BJ (cell line): ENCODE measurements around the gene FZR1. TPM values are rescaled to one million over a fixed set of nuclear protein-coding genes. Genes with fewer than 3 reads are reported as not detected.

Source experiments
- CTCF ChIA-PET: fragments of 350-600 bp; formaldehyde crosslinking; extraction: SDS; loops from one replicate; lab custom pipeline; 2021; ENCODE audit warnings: antibody characterized with exemption, inconsistent platforms; lab: Yijun Ruan, JAX
- POLR2A ChIA-PET: fragments of 300-600 bp; sonication (Branson Sonifier 250); formaldehyde crosslinking; extraction: SDS; loops from one replicate; lab custom pipeline; 2021; ENCODE audit warnings: antibody characterized with exemption; lab: Charles Lee
- DNase-seq: peaks from one replicate; pipeline ENCODE4 v3.0.0-alpha.2; 2011; ENCODE audit warnings: low read depth
- H3K27me3 ChIP-seq: 2 replicates; pipeline ENCODE4 v1.6.0; 2011; ENCODE audit warnings: low read length; ENCODE audit not compliant: control insufficient read depth, insufficient read depth
- H3K36me3 ChIP-seq: 2 replicates; pipeline ENCODE4 v1.5.1; 2011; ENCODE audit warnings: low read length; ENCODE audit not compliant: control insufficient read depth, insufficient read depth
- H3K4me3 ChIP-seq: 2 replicates; pipeline ENCODE4 v1.5.1; 2011; ENCODE audit warnings: low read depth, mild to moderate bottlenecking, control low read depth, low read length
- CTCF ChIP-seq: IDR thresholded peaks from 2 replicates; pipeline ENCODE4 v1.5.1; 2011; ENCODE audit warnings: low read depth, mild to moderate bottlenecking, control low read depth, inconsistent platforms, low read length, moderate library complexity; ENCODE audit not compliant: insufficient read depth
- polyA minus RNA-seq: library from RNA; depleted of rRNA, polyadenylated mRNA; stranded (reverse); fragments of >200 nt; gene quantifications from 2 replicates; pipeline ENCODE4 v1.2.3, GENCODE V29; 2011; rRNA and poly(A)+ RNA removed
- polyA plus RNA-seq: library from polyadenylated mRNA; depleted of rRNA; stranded (reverse); fragments of >200 nt; gene quantifications from 2 replicates; pipeline ENCODE4 v1.2.3, GENCODE V29; 2011; rRNA removed

FZR1 gene
- polyA plus RNA-seq (20.4 and 52.3 TPM in 2 replicates), polyA minus RNA-seq (30.6 and 36.3 TPM in 2 replicates)

DNA sequence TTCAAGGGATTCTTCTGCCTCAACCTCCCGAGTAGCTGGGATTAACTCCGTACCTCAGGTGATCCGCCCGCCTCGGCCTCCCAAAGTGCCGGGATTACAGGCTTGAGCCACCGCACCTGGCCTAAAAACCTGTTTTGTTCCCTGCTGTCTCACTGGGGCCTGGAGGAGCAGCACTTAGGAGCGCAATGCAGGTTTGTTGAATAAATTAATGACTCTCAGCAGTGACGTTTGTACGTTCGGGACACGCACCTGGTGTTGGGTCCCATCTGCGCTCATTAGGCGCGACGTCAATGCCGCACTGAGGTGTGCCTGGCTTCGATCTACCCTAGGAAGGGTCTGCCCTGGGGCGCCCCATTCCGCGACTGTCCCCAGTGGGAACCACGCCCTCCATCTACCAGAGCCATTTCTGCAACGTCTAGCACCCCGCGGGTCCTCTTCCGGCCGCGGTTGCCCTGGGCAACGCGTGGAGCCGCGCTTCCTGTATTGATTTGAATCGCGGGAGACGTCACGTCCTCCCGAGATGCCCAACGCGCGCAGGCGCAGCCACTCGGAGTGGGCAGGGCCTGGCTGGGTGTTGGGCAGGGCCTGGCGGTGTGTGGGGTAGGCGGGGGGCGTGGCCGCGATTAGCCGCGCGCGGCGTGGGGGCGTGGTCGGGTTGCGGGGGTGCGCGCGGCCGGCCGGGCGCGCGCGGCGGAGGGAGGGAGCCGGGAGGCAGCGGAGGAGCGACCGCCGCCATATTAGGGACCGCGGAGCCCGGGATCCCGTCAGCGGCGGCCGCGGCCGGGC is at the start of gene FZR1:
FZR1 (plus strand) TSS at position 714 of the 786 bp plus-strand sequence. CDS start 16,679 bp downstream, outside the sequence.
- ChIA-PET POLR2A (no interaction called here), CTCF (interaction anchor here (0.8 kb wide), 1 partner anchor 212 kb away, joined by 3 read pairs; no protein-coding TSS in a partner anchor)
- peak; percentile 87 for DNase-seq
- Histone ChIP-seq H3K36me3 (peaks cover 8% of the 10 kb centered on the region), H3K27me3 (no peaks in the 10 kb centered on the region), H3K4me3 (peak within 1 kb of the TSS; percentile 97)
- TF ChIP-seq CTCF: peak; percentile 22; the same call in 1 of the 2 replicates

GRCh38 chr19:3456925-3457527 is 49.1 kb upstream of the FZR1 start:
- Histone ChIP-seq H3K27me3 (no peaks in the 10 kb centered on the region), H3K36me3 (peaks cover 42% of the 10 kb centered on the region), H3K4me3 (no peak overlapping the region)
- CTCF ChIA-PET: no interaction called here
- no peak for TF ChIP-seq CTCF
- POLR2A ChIA-PET: no interaction called here
- DNase-seq: no peak

GRCh38 chr19:3457528-3458228 is 48.4 kb upstream of the FZR1 start:
- peaks cover 40% of the 10 kb centered on the region for H3K36me3 ChIP-seq
- H3K4me3 ChIP-seq: no peak overlapping the region
- no peak for DNase-seq
- TF ChIP-seq CTCF: no peak
- H3K27me3 ChIP-seq: no peaks in the 10 kb centered on the region
- ChIA-PET POLR2A (no interaction called here), CTCF (interaction anchor here (1.0 kb wide), 1 partner anchor 28 kb away, joined by 3 read pairs; no protein-coding TSS in a partner anchor)

- ChIA-PET POLR2A (no interaction called here), CTCF (interaction anchor here (0.6 to 1.3 kb wide), 5 partner anchors 11 to 535 kb away, joined by 3 to 5 read pairs (median 4); no protein-coding TSS in a partner anchor)
- no peak for TF ChIP-seq CTCF
- Histone ChIP-seq H3K4me3 (no peak overlapping the region), H3K27me3 (no peaks in the 10 kb centered on the region), H3K36me3 (peaks cover 37% of the 10 kb centered on the region)
- no peak for DNase-seq
Observed at GRCh38 chr19:3458229-3459088, 47.7 kb upstream of the FZR1 start.
